GM12878 (cell line): ENCODE measurements around the gene ZNF408.

Experiments
- BRCA1 ChIP-seq: IDR thresholded peaks from 2 replicates; pipeline ENCODE4 v1.6.1; 2011; ENCODE audit warnings: low read depth, low read length, improper control_type of control experiment
- CTCF ChIP-seq, 3 experiments: IDR thresholded peaks in 2 of 3; conservative IDR thresholded peaks in 1 of 3; 2 replicates each; pipeline ENCODE4 v1.5.1; 2011; ENCODE audit warnings: low read depth in 3 of 3, low read length in 3 of 3, mild to moderate bottlenecking in 3 of 3, control low read depth in 2 of 3, moderate library complexity in 2 of 3, inconsistent platforms in 1 of 3, mixed read lengths in 1 of 3; ENCODE audit not compliant: control insufficient read depth in 2 of 3, insufficient read depth in 1 of 3; ENCODE audit errors: extremely low read depth in 1 of 3
- HCFC1 ChIP-seq: fragments of 150-350 bp; IDR thresholded peaks from 2 replicates; pipeline ENCODE4 v1.6.1; 2014; ENCODE audit warnings: low read length
- HDAC2 ChIP-seq: fragments of 200-600 bp; sonication (generic); IDR thresholded peaks from 2 replicates; pipeline ENCODE4 v1.6.1; 2017
- JUNB ChIP-seq: IDR thresholded peaks from 2 replicates; pipeline ENCODE4 v1.6.1; 2016; ENCODE audit warnings: antibody characterized with exemption, mild to moderate bottlenecking
- POLR2A ChIP-seq: IDR thresholded peaks from 2 replicates; pipeline ENCODE4 v1.6.1; 2011; ENCODE audit warnings: low read depth, mild to moderate bottlenecking, low read length
- POLR2AphosphoS5 ChIP-seq: IDR thresholded peaks from 2 replicates; pipeline ENCODE4 v1.6.1; 2011; ENCODE audit warnings: mild to moderate bottlenecking, low read length, inconsistent platforms
- SPI1 ChIP-seq: IDR thresholded peaks from 2 replicates; pipeline ENCODE4 v1.6.1; 2011; ENCODE audit warnings: low read depth, mild to moderate bottlenecking, low read length, moderate library complexity, borderline replicate concordance; ENCODE audit not compliant: insufficient read depth

DNA sequence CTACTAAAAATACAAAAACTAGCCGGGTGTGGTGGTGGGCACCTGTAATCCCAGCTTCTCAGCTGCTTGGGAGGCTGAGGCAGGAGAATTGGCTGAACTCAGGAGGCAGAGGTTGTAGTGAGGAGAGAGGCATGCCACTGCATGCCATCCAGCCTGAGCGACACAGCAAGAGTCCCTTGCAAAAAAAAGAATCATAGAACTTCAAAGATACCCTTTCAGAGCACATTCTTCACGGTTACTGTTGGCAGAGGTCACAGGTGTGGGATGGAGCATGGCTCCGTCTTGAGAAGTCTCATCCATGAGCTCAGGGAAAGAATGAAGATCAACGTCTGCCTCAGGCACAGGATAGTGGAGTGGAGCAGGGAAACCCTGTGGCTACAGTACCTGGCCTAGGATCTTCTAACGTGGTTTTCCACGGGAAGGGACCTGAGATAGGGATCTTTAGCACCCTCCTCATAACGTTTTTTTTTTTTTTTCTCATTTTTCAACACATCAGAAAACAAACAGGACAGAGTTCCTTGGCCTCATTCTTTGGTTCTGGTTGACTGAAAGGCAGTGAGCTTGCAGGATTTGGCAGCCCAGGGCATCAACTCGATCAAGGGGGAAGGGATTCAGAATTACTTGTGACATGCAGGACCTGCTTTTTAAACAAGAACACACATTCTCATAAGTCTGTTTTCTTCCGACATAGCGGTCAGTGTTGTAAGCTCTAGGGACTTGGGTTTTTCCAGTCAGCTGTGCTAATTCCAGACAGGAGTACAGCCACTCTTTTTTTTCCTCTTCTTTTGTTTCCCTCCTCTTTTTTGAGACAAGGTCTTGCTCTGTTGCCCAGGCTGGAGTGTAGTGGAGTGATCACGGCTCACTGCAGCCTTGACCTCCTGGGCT lies 41.0 kb downstream of the ZNF408 start:
- TF ChIP-seq HCFC1 (no peak), POLR2AphosphoS5 (no peak), HDAC2 (no peak), SPI1 (no peak), JUNB (no peak), CTCF (IDR thresholded peaks at IDR 0.05 in 2 of 3, conservative IDR thresholded peaks at IDR 0.05 in 1 of 3; ENCODE audit: control insufficient read depth in 2 of 3, extremely low read depth in 1 of 3, insufficient read depth in 1 of 3, low read depth in 3 of 3, low read length in 3 of 3) (no peak), BRCA1 (no peak), POLR2A (no peak)
